H9 (cell line): ENCODE results near the gene NEDD4L. TPM values are rescaled to one million over a fixed set of nuclear protein-coding genes. Genes with fewer than 3 reads are reported as not detected.

Experiments used
- DNase-seq: peaks from one replicate; pipeline ENCODE4 v3.0.0-alpha.2; 2017
- H2AFZ ChIP-seq: one replicate; pipeline ENCODE4 v1.6.1; 2013; ENCODE audit warnings: mild to moderate bottlenecking, low read length, control low read depth, moderate library complexity
- H2AK5ac ChIP-seq: 2 replicates; pipeline ENCODE4 v1.6.1; 2013; ENCODE audit warnings: low read length, control low read depth, mixed read lengths; ENCODE audit not compliant: insufficient read length
- H2BK120ac ChIP-seq: one replicate; pipeline ENCODE4 v1.6.1; 2013; ENCODE audit warnings: low read depth, mild to moderate bottlenecking, low read length, control low read depth, inconsistent platforms; ENCODE audit not compliant: poor library complexity, severe bottlenecking
- H2BK12ac ChIP-seq: 2 replicates; pipeline ENCODE4 v1.6.1; 2013; ENCODE audit warnings: low read length, control low read depth, mixed read lengths, low read depth; ENCODE audit not compliant: insufficient read length
- H2BK15ac ChIP-seq: 2 replicates; pipeline ENCODE4 v1.6.1; 2013; ENCODE audit warnings: low read depth, low read length, control low read depth
- H2BK20ac ChIP-seq: one replicate; pipeline ENCODE4 v1.6.1; 2013; ENCODE audit warnings: low read depth, mild to moderate bottlenecking, low read length, control low read depth, inconsistent platforms; ENCODE audit not compliant: poor library complexity, severe bottlenecking
- H2BK5ac ChIP-seq: 2 replicates; pipeline ENCODE4 v1.6.1; 2013; ENCODE audit warnings: low read length, control low read depth, mixed read lengths; ENCODE audit not compliant: insufficient read length
- H3K14ac ChIP-seq: 2 replicates; pipeline ENCODE4 v1.6.1; 2013; ENCODE audit warnings: low read length, control low read depth; ENCODE audit not compliant: insufficient read depth
- H3K18ac ChIP-seq: 2 replicates; pipeline ENCODE4 v1.6.1; 2013; ENCODE audit warnings: low read depth, mild to moderate bottlenecking, mixed read lengths, low read length, control low read depth; ENCODE audit not compliant: insufficient read length
- H3K23ac ChIP-seq: 2 replicates; pipeline ENCODE4 v1.6.1; 2013; ENCODE audit warnings: low read length, control low read depth, mixed read lengths, low read depth; ENCODE audit not compliant: insufficient read length
- H3K23me2 ChIP-seq: 2 replicates; pipeline ENCODE4 v1.6.1; 2013; ENCODE audit warnings: low read depth, mild to moderate bottlenecking, mixed read lengths, low read length, control low read depth; ENCODE audit not compliant: insufficient read length, poor library complexity, severe bottlenecking
- H3K27ac ChIP-seq: 2 replicates; pipeline ENCODE4 v1.5.1; 2013; ENCODE audit warnings: low read length, control low read depth, mixed read lengths, low read depth; ENCODE audit not compliant: insufficient read length
- H3K27me3 ChIP-seq: 2 replicates; pipeline ENCODE4 v1.6.1; 2013; ENCODE audit warnings: low read length, control low read depth, inconsistent platforms; ENCODE audit not compliant: insufficient read depth
- H3K4ac ChIP-seq: 2 replicates; pipeline ENCODE4 v1.6.1; 2013; ENCODE audit warnings: low read depth, mild to moderate bottlenecking, control low read depth, inconsistent platforms, low read length, moderate library complexity
- H3K4me1 ChIP-seq: 2 replicates; pipeline ENCODE4 v1.6.1; 2013; ENCODE audit warnings: low read length, control low read depth, inconsistent platforms; ENCODE audit not compliant: insufficient read depth
- H3K4me2 ChIP-seq: 2 replicates; pipeline ENCODE4 v1.6.1; 2013; ENCODE audit warnings: low read length, control low read depth, mixed read lengths; ENCODE audit not compliant: insufficient read length, insufficient read depth
- H3K56ac ChIP-seq: 2 replicates; pipeline ENCODE4 v1.6.1; 2013; ENCODE audit warnings: low read depth, mild to moderate bottlenecking, mixed read lengths, low read length, control low read depth; ENCODE audit not compliant: insufficient read length
- H3K79me1 ChIP-seq: 2 replicates; pipeline ENCODE4 v1.6.1; 2013; ENCODE audit warnings: low read depth, mild to moderate bottlenecking, moderate library complexity, low read length, control low read depth, inconsistent platforms; ENCODE audit not compliant: insufficient read depth, poor library complexity, severe bottlenecking
- H3K79me2 ChIP-seq: 2 replicates; pipeline ENCODE4 v1.6.1; 2013; ENCODE audit warnings: low read length, control low read depth, inconsistent platforms; ENCODE audit not compliant: insufficient read depth
- H3K9ac ChIP-seq: 2 replicates; pipeline ENCODE4 v1.6.1; 2013; ENCODE audit warnings: low read length, control low read depth, mixed read lengths; ENCODE audit not compliant: insufficient read length; ENCODE audit errors: extremely low read depth
- H3K9me3 ChIP-seq: one replicate; pipeline ENCODE4 v1.6.1; 2013; ENCODE audit warnings: low read depth, low read length, inconsistent platforms; ENCODE audit not compliant: control insufficient read depth
- H3T11ph ChIP-seq: one replicate; pipeline ENCODE4 v1.6.1; 2013; ENCODE audit warnings: mild to moderate bottlenecking, low read length, control low read depth, inconsistent platforms
- H4K20me1 ChIP-seq: one replicate; pipeline ENCODE4 v1.6.1; 2013; ENCODE audit not compliant: control insufficient read depth, insufficient read length, insufficient read depth
- H4K5ac ChIP-seq: 2 replicates; pipeline ENCODE4 v1.6.1; 2013; ENCODE audit warnings: low read depth, mild to moderate bottlenecking, mixed read lengths, low read length, control low read depth; ENCODE audit not compliant: insufficient read length
- H4K8ac ChIP-seq: replicated peaks from 2 replicates; pipeline ENCODE4 v1.6.1; 2013; ENCODE audit warnings: low read length, control low read depth, mixed read lengths, low read depth; ENCODE audit not compliant: insufficient read length
- H4K91ac ChIP-seq: 2 replicates; pipeline ENCODE4 v1.6.1; 2013; ENCODE audit warnings: low read depth, mild to moderate bottlenecking, moderate library complexity, mixed read lengths, low read length, control low read depth; ENCODE audit not compliant: insufficient read length
- H3K27ac Mint-ChIP-seq, 3 experiments: 2 replicates in 2 of 3; 3 replicates in 1 of 3; pipeline ENCODE4 v1.8.0; 2020 to 2021; ENCODE audit warnings: mixed read lengths in 3 of 3, mild to moderate bottlenecking in 1 of 3, moderate library complexity in 1 of 3
- H3K27me3 Mint-ChIP-seq: 2 replicates; pipeline ENCODE4 v1.8.0; 2021; ENCODE audit warnings: low read depth, mild to moderate bottlenecking, moderate library complexity, mixed read lengths
- H3K36me3 Mint-ChIP-seq, 3 experiments: 2 replicates in 2 of 3; 3 replicates in 1 of 3; pipeline ENCODE4 v1.8.0; 2020 to 2021; ENCODE audit warnings: low read depth in 3 of 3, mixed read lengths in 3 of 3; ENCODE audit not compliant: insufficient read depth in 1 of 3
- H3K4me1 Mint-ChIP-seq, 2 experiments: 2 replicates each; pipeline ENCODE4 v1.8.0; 2020; ENCODE audit warnings: mixed read lengths in 2 of 2
- H3K4me3 Mint-ChIP-seq, 2 experiments: 2 replicates in 1 of 2; 3 replicates in 1 of 2; pipeline ENCODE4 v1.8.0; 2020 to 2021; ENCODE audit warnings: mild to moderate bottlenecking in 2 of 2, mixed read lengths in 2 of 2, moderate library complexity in 1 of 2
- H3K9me3 Mint-ChIP-seq, 2 experiments: 2 replicates in 1 of 2; 3 replicates in 1 of 2; pipeline ENCODE4 v1.8.0; 2020; ENCODE audit warnings: mild to moderate bottlenecking in 2 of 2, mixed read lengths in 2 of 2, moderate library complexity in 1 of 2
- CTCF ChIP-seq: fragments of 200-600 bp; sonication (generic); conservative IDR thresholded peaks from 3 replicates; pipeline ENCODE4 v1.8.0; 2021; ENCODE audit warnings: antibody characterized with exemption, mild to moderate bottlenecking
- WGBS: extraction: QIAGEN DNeasy Blood & Tissue Kit; methylation state at CpG from one replicate; pipeline ENCODE4 v1.1.7; 2013; ENCODE audit warnings: missing lambda C conversion rate, low lambda C conversion rate, mixed read lengths; ENCODE audit not compliant: insufficient read length; ENCODE audit errors: extremely low coverage; 5-methylcytosine and 5-hydroxymethylcytosine counted together
- total RNA-seq: library from RNA; stranded (reverse); gene quantifications from 2 replicates; pipeline ENCODE4 v1.2.1, GENCODE V29; 2021

The NEDD4L gene
- total RNA-seq, 1 experiment from 2014 or later: 76.3 TPM

DNA sequence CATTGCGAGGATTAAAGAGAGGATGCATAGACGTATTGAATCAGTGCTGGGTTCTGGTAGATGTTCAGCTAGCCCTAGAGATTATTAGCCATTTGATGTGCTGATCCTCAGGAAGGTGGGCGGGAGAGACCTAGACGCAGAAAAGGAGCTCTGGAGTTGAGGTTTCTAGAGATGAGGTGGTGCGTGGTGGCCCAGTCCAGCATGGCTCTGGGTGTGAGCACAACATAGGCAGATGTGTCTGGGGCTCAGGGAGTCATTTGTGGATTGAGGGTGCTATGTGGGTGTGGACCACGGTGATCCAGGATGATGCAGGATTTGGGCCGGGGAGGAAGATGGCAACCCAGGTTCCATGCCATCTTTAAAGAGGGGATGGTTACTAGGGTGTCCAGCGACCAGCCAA lies 102.1 kb downstream of the NEDD4L start:
- no peak for DNase-seq
- H4K5ac ChIP-seq: no peak overlapping the region
- no peak overlapping the region for H3K4ac ChIP-seq
- no peak overlapping the region for H4K8ac ChIP-seq
- Mint-ChIP-seq H3K4me1 (peaks cover 6 to 13% of the 10 kb centered on the region in 2 experiments), H3K27ac (peak overlapping the region in 1 of 3 experiments; percentile 21; a peak in 2 of 7 replicates), H3K4me3 (no peak overlapping the region), H3K9me3 (peaks cover 6 to 10% of the 10 kb centered on the region in 2 experiments; a peak in 3 of 5 replicates), H3K36me3 (peaks cover 8 to 14% (median 8%) of the 10 kb centered on the region in 3 experiments; a peak in 6 of 7 replicates), H3K27me3 (no peaks in the 10 kb centered on the region)
- H3K14ac ChIP-seq: no peak overlapping the region; the same call in 1 of the 2 replicates
- no peaks in the 10 kb centered on the region for H3K79me1 ChIP-seq
- TF ChIP-seq CTCF: no peak
- H2BK15ac ChIP-seq: no peak overlapping the region
- H3K27ac ChIP-seq: no peak overlapping the region
- H2AFZ ChIP-seq: no peak overlapping the region
- H3K56ac ChIP-seq: no peak overlapping the region
- no peak overlapping the region for H3K4me2 ChIP-seq
- no peaks in the 10 kb centered on the region; the same call in 1 of the 2 replicates for H3K79me2 ChIP-seq
- no peaks in the 10 kb centered on the region for H3K9me3 ChIP-seq
- H3K4me1 ChIP-seq: no peaks in the 10 kb centered on the region; the same call in 1 of the 2 replicates
- no peak overlapping the region for H2BK12ac ChIP-seq
- no peak overlapping the region for H2BK120ac ChIP-seq
- H4K91ac ChIP-seq: no peak overlapping the region
- no peak overlapping the region for H2AK5ac ChIP-seq
- H4K20me1 ChIP-seq: no peaks in the 10 kb centered on the region
- H3K23ac ChIP-seq: no peak overlapping the region
- peak overlapping the region; percentile 26 for H3K18ac ChIP-seq
- no peak overlapping the region for H2BK20ac ChIP-seq
- H3K9ac ChIP-seq: no peak overlapping the region
- H2BK5ac ChIP-seq: no peak overlapping the region
- no CpG with 5 or more reads among the region's 8 CpGs for WGBS
- H3T11ph ChIP-seq: no peak overlapping the region
- H3K23me2 ChIP-seq: no peaks in the 10 kb centered on the region
- H3K27me3 ChIP-seq: no peaks in the 10 kb centered on the region
